Measurements from ENCODE around the gene KIF26A. TPM values are rescaled to one million over a fixed set of nuclear protein-coding genes. Genes with fewer than 3 reads are reported as not detected.

The KIF26A gene
- total RNA-seq, 1 donor from 2014 or later: 10.4 TPM

- intact Hi-C loops (cut with DNase I): no loop called here
- ATAC-seq (no peak), DNase-seq (ENCODE audit: low spot score) (no peak)
Measured at GRCh38 chr14:104182857-104183425, 44.6 kb downstream of the KIF26A start.

- ATAC-seq (no peak), DNase-seq (ENCODE audit: low spot score) (no peak)
- intact Hi-C loops (cut with DNase I): no loop called here
Measured at GRCh38 chr14:104183796-104184195, 45.4 kb downstream of the KIF26A start.

GRCh38 chr14:104184506-104184905 is 46.1 kb downstream of the KIF26A start:
- no peak for ATAC-seq
- intact Hi-C loops (cut with DNase I): no loop called here
- no peak for DNase-seq (ENCODE audit: low spot score)

- no peak for ATAC-seq
- intact Hi-C loops (cut with DNase I): no loop called here
- no peak for DNase-seq (ENCODE audit: low spot score)
Measured at GRCh38 chr14:104184911-104185499, 46.6 kb downstream of the KIF26A start.

GRCh38 chr14:104185916-104186495 is 47.6 kb downstream of the KIF26A start:
- no peak for DNase-seq (ENCODE audit: low spot score)
- intact Hi-C loops (cut with DNase I): no loop called here
- ATAC-seq: no peak

GRCh38 chr14:104186575-104186974 is 48.2 kb downstream of the KIF26A start:
- no peak for ATAC-seq
- DNase-seq (ENCODE audit: low spot score): no peak
- intact Hi-C loops (cut with DNase I): no loop called here

- intact Hi-C loops (cut with DNase I): no loop called here
- DNase-seq (ENCODE audit: low spot score) (no peak), ATAC-seq (no peak)
Measured at GRCh38 chr14:104187121-104187889, 48.9 kb downstream of the KIF26A start.

- ATAC-seq (no peak), DNase-seq (ENCODE audit: low spot score) (no peak)
- intact Hi-C loops (cut with DNase I): no loop called here
Measured at GRCh38 chr14:104187931-104188726, 49.7 kb downstream of the KIF26A start.

GRCh38 chr14:104188727-104189400 is 50.5 kb downstream of the KIF26A start:
- DNase-seq (ENCODE audit: low spot score) (no peak), ATAC-seq (no peak)
- intact Hi-C loops (cut with DNase I): no loop called here

- intact Hi-C loops (cut with DNase I): no loop called here
- ATAC-seq (no peak), DNase-seq (ENCODE audit: low spot score) (no peak)
Measured at GRCh38 chr14:104189629-104190335, 51.4 kb downstream of the KIF26A start.

- ATAC-seq (no peak), DNase-seq (ENCODE audit: low spot score) (no peak)
- intact Hi-C loops (cut with DNase I): no loop called here
Measured at GRCh38 chr14:104190396-104191000, 52.1 kb downstream of the KIF26A start.

GRCh38 chr14:104191409-104191997 is 53.1 kb downstream of the KIF26A start:
- ATAC-seq: no peak
- DNase-seq (ENCODE audit: low spot score): no peak
- intact Hi-C loops (cut with DNase I): no loop called here

GRCh38 chr14:104192146-104192882 is 53.9 kb downstream of the KIF26A start:
- no peak for ATAC-seq
- intact Hi-C loops (cut with DNase I): no loop called here
- no peak for DNase-seq (ENCODE audit: low spot score)

GRCh38 chr14:104192883-104193245 is 54.5 kb downstream of the KIF26A start:
- ATAC-seq (no peak), DNase-seq (ENCODE audit: low spot score) (no peak)
- intact Hi-C loops (cut with DNase I): no loop called here

- no peak for DNase-seq (ENCODE audit: low spot score)
- intact Hi-C loops (cut with DNase I): no loop called here
Measured at GRCh38 chr14:104194016-104194415, 55.6 kb downstream of the KIF26A start.

GRCh38 chr14:104194716-104195115 is 56.3 kb downstream of the KIF26A start:
- no peak for ATAC-seq
- intact Hi-C loops (cut with DNase I): no loop called here
- DNase-seq (ENCODE audit: low spot score): no peak

More at GRCh38 chr14:104194016-104194415, 55.6 kb downstream of the KIF26A start:
- no peak for ATAC-seq

GRCh38 chr14:104195361-104195760 is 57.0 kb downstream of the KIF26A start:
- ATAC-seq: no peak
- intact Hi-C loops (cut with DNase I): no loop called here
- no peak for DNase-seq (ENCODE audit: low spot score)

Measured in sciatic nerve (tissue), 2 donors.